Naive thymus-derived CD4-positive, alpha-beta T cell (primary cell): ENCODE results near the gene LEMD3. TPM values are rescaled to one million over a fixed set of nuclear protein-coding genes. Genes with fewer than 3 reads are reported as not detected.

Source experiments
- ATAC-seq: fragments of 150-1000 bp; cut with Tn5 transposase; 2 replicates; pipeline ENCODE4 v1.10.0; 2021; ENCODE audit warnings: mild to moderate bottlenecking, moderate library complexity
- CTCF ChIA-PET: fragments of 350-600 bp; sonication (Branson Sonifier 250); formaldehyde crosslinking; loops from one replicate; lab custom pipeline; 2021; ENCODE audit warnings: antibody characterized with exemption; lab: Charles Lee
- POLR2A ChIA-PET: fragments of 350-600 bp; sonication (Branson Sonifier 250); formaldehyde crosslinking; loops from one replicate; lab custom pipeline; 2021; ENCODE audit warnings: antibody characterized with exemption, inconsistent platforms; lab: Charles Lee
- DNase-seq, 9 donors: peaks; one replicate each; pipeline versions ENCODE4 v3.0.0 to v3.0.0-alpha.2; 2020 to 2022; ENCODE audit warnings: mixed read lengths in 1 of 9
- H3K27ac ChIP-seq: one replicate; pipeline ENCODE4 v1.7.0; 2013; ENCODE audit warnings: mild to moderate bottlenecking, low read depth, low read length, moderate library complexity
- H3K27me3 ChIP-seq, 2 donors: one replicate each; pipeline ENCODE4 v1.7.0; 2013; ENCODE audit warnings: low read length in 2 of 2, mild to moderate bottlenecking in 2 of 2, moderate library complexity in 2 of 2; ENCODE audit not compliant: control insufficient read depth in 2 of 2, insufficient read depth in 2 of 2
- H3K36me3 ChIP-seq, 3 experiments: 1 replicate in 2 of 3; 2 replicates in 1 of 3; pipeline ENCODE4 v1.7.0; 2013; ENCODE audit warnings: low read length in 3 of 3, mild to moderate bottlenecking in 3 of 3, moderate library complexity in 1 of 3; ENCODE audit not compliant: insufficient read depth in 3 of 3, control insufficient read depth in 2 of 3
- H3K4me1 ChIP-seq, 2 donors: one replicate each; pipeline ENCODE4 v1.7.0; 2013; ENCODE audit warnings: low read length in 2 of 2, mild to moderate bottlenecking in 2 of 2, moderate library complexity in 1 of 2; ENCODE audit not compliant: control insufficient read depth in 2 of 2, insufficient read depth in 2 of 2
- H3K4me3 ChIP-seq: 2 replicates; pipeline ENCODE4 v1.7.0; 2013; ENCODE audit warnings: mild to moderate bottlenecking, low read length
- H3K9me3 ChIP-seq, 3 experiments: 1 replicate in 2 of 3; 2 replicates in 1 of 3; pipeline ENCODE4 v1.7.0; 2013; ENCODE audit warnings: low read length in 3 of 3; ENCODE audit not compliant: control insufficient read depth in 2 of 3
- H3K27ac Mint-ChIP-seq, 9 donors: one replicate each; pipeline ENCODE4 v1.8.0; 2020 to 2022; ENCODE audit warnings: mixed read lengths in 9 of 9, mild to moderate bottlenecking in 8 of 9, moderate library complexity in 5 of 9, inconsistent platforms in 2 of 9
- H3K27me3 Mint-ChIP-seq, 5 donors: one replicate each; pipeline ENCODE4 v1.8.0; 2021 to 2022; ENCODE audit warnings: mixed read lengths in 5 of 5, mild to moderate bottlenecking in 1 of 5
- H3K36me3 Mint-ChIP-seq, 5 donors: one replicate each; pipeline ENCODE4 v1.8.0; 2020 to 2022; ENCODE audit warnings: mixed read lengths in 5 of 5, mild to moderate bottlenecking in 3 of 5, inconsistent platforms in 1 of 5
- H3K4me1 Mint-ChIP-seq, 7 donors: one replicate each; pipeline ENCODE4 v1.8.0; 2020 to 2022; ENCODE audit warnings: mixed read lengths in 7 of 7, mild to moderate bottlenecking in 3 of 7, inconsistent platforms in 1 of 7
- H3K4me3 Mint-ChIP-seq, 10 donors: one replicate each; pipeline ENCODE4 v1.8.0; 2020 to 2022; ENCODE audit warnings: mild to moderate bottlenecking in 10 of 10, mixed read lengths in 10 of 10, moderate library complexity in 6 of 10, inconsistent platforms in 2 of 10
- H3K9me3 Mint-ChIP-seq, 11 donors: one replicate each; pipeline ENCODE4 v1.8.0; 2020 to 2022; ENCODE audit warnings: mixed read lengths in 11 of 11, mild to moderate bottlenecking in 4 of 11, inconsistent platforms in 1 of 11, moderate library complexity in 1 of 11
- intact Hi-C, 2 donors: fragments of 100-400 bp; cut with micrococcal nuclease; formaldehyde crosslinking; loops; one replicate each; pipeline ENCODE4 v1.15.1; 2023
- polyA plus RNA-seq, 2 donors: library from polyadenylated mRNA; unstranded; fragments of 300-500 nt; fragmentation: Illumina TruSeq; gene quantifications; one replicate each; pipeline ENCODE4 v1.2.3, GENCODE V29; 2021
- total RNA-seq, 6 experiments: library from RNA in 5 of 6; stranded (reverse) in 5 of 6; gene quantifications; 1 replicate in 5 of 6; 2 replicates in 1 of 6; pipeline ENCODE4 v1.2.3 and lab custom pipeline; 2021 to 2026

LEMD3 gene
- total and polyA plus RNA-seq, 7 experiments from 2014 or later: 33.3 to 60.1 (median 52.2) TPM

GRCh38 chr12:65164244-65164643 is 5.1 kb upstream of the LEMD3 start:
- no peaks in the 10 kb centered on the region for H3K36me3 ChIP-seq
- H3K27ac ChIP-seq: no peak overlapping the region
- H3K9me3 ChIP-seq: no peaks in the 10 kb centered on the region
- Mint-ChIP-seq H3K36me3 (peaks cover 0 to 6% (median 0%) of the 10 kb centered on the region in 5 donors), H3K4me1 (peaks cover 0 to 12% (median 2%) of the 10 kb centered on the region in 7 donors), H3K9me3 (no peaks in the 10 kb centered on the region), H3K27me3 (peaks cover 16 to 48% (median 30%) of the 10 kb centered on the region in 5 donors), H3K27ac (no peak overlapping the region), H3K4me3 (no peak overlapping the region)
- no peaks in the 10 kb centered on the region for H3K27me3 ChIP-seq
- DNase-seq: no peak
- H3K4me3 ChIP-seq: no peak overlapping the region
- peaks cover 3 to 4% of the 10 kb centered on the region in 2 donors for H3K4me1 ChIP-seq
- ChIA-PET CTCF (no interaction called here), POLR2A (interaction anchor here (0.6 kb wide), 1 partner anchor 67 kb away, joined by 4 read pairs; no protein-coding TSS in a partner anchor)
- intact Hi-C loops: loop anchor here in 1 of 2 donors (10.0 kb wide), 3 partner anchors 939 to 1389 kb away; partner anchors contain the start of genes KICS2, LLPH and RXYLT1
- ATAC-seq: no peak

GRCh38 chr12:65164774-65165173 is 4.6 kb upstream of the LEMD3 start:
- Mint-ChIP-seq H3K36me3 (peaks cover 0 to 6% (median 0%) of the 10 kb centered on the region in 5 donors), H3K9me3 (no peaks in the 10 kb centered on the region), H3K27me3 (peaks cover 14 to 45% (median 30%) of the 10 kb centered on the region in 5 donors), H3K27ac (no peak overlapping the region), H3K4me3 (no peak overlapping the region), H3K4me1 (peaks cover 0 to 14% (median 6%) of the 10 kb centered on the region in 7 donors)
- DNase-seq: no peak
- intact Hi-C loops: loop anchor here in 1 of 2 donors (5.0 to 10.0 kb wide), 5 partner anchors 407 to 1390 kb away; partner anchors contain the start of genes GNS, KICS2, LLPH and RASSF3
- ChIA-PET POLR2A (no interaction called here), CTCF (no interaction called here)
- Histone ChIP-seq H3K4me3 (no peak overlapping the region), H3K4me1 (peaks cover 3 to 4% of the 10 kb centered on the region in 2 donors), H3K36me3 (peaks cover 0 to 3% (median 0%) of the 10 kb centered on the region in 3 experiments), H3K27me3 (no peaks in the 10 kb centered on the region), H3K9me3 (no peaks in the 10 kb centered on the region), H3K27ac (no peak overlapping the region)
- ATAC-seq: no peak

- H3K9me3 ChIP-seq: no peaks in the 10 kb centered on the region
- H3K27ac ChIP-seq: peak overlapping the region; percentile 93
- no peaks in the 10 kb centered on the region for H3K27me3 ChIP-seq
- peaks cover 0 to 19% (median 4%) of the 10 kb centered on the region in 5 donors for H3K36me3 Mint-ChIP-seq
- POLR2A ChIA-PET: interaction anchor here (0.6 to 2.0 kb wide), 18 partner anchors 8 to 1134 kb away, joined by 3 to 10 read pairs (median 4); partner anchors contain the start of genes HELB, KICS2, LLPH and TMBIM4
- intact Hi-C loops: loop anchor here (1.0 to 10.0 kb wide), 18 partner anchors 11 to 1394 kb away; partner anchors contain the start of genes GNS (in 2 of the 2), KICS2 (in 2 of the 2), LLPH (in 2 of the 2) and XPOT (in 2 of the 2)
- H3K4me3 Mint-ChIP-seq: peak overlapping the region in 8 of 10 donors; percentile 92 to 100 (median 99)
- H3K36me3 ChIP-seq: peaks cover 0 to 6% (median 0%) of the 10 kb centered on the region in 3 experiments
- H3K4me1 ChIP-seq: peaks cover 31 to 35% of the 10 kb centered on the region in 2 donors
- H3K27ac Mint-ChIP-seq: peak overlapping the region; percentile 94 to 100 (median 99)
- H3K4me1 Mint-ChIP-seq: peaks cover 10 to 34% (median 23%) of the 10 kb centered on the region in 7 donors
- H3K4me3 ChIP-seq: peak overlapping the region; percentile 84
- DNase-seq (peak in 2 of 9 donors; percentile 22 to 23), ATAC-seq (peak; percentile 1)
- no peaks in the 10 kb centered on the region for H3K9me3 Mint-ChIP-seq
- CTCF ChIA-PET: interaction anchor here (0.7 to 1.3 kb wide), 4 partner anchors 9 to 76 kb away, joined by 3 to 5 read pairs (median 4); no protein-coding TSS in a partner anchor
- H3K27me3 Mint-ChIP-seq: peaks cover 0 to 7% (median 3%) of the 10 kb centered on the region in 5 donors
These were observed 583 bp upstream of the LEMD3 start for GRCh38 chr12:65168681-65169319.

GRCh38 chr12:65170209-65170881 is 962 bp downstream of the LEMD3 start:
- peak overlapping the region in 8 of 10 donors; percentile 88 to 99 (median 94) for H3K4me3 Mint-ChIP-seq
- ChIA-PET POLR2A (interaction anchor here (1.3 to 2.0 kb wide), 4 partner anchors 8 to 41 kb away, joined by 3 to 10 read pairs (median 4); no protein-coding TSS in a partner anchor), CTCF (interaction anchor here (1.2 to 1.3 kb wide), 2 partner anchors 33 to 62 kb away, joined by 3 to 5 read pairs; no protein-coding TSS in a partner anchor)
- H3K4me3 ChIP-seq: peak overlapping the region; percentile 84
- H3K4me1 Mint-ChIP-seq: peaks cover 10 to 35% (median 23%) of the 10 kb centered on the region in 7 donors
- H3K4me1 ChIP-seq: peaks cover 35 to 45% of the 10 kb centered on the region in 2 donors
- peaks cover 0 to 12% (median 0%) of the 10 kb centered on the region in 3 experiments for H3K36me3 ChIP-seq
- no peaks in the 10 kb centered on the region for H3K9me3 Mint-ChIP-seq
- peak overlapping the region; percentile 93 for H3K27ac ChIP-seq
- H3K27me3 ChIP-seq: no peaks in the 10 kb centered on the region
- H3K9me3 ChIP-seq: no peaks in the 10 kb centered on the region
- peaks cover 0 to 19% (median 4%) of the 10 kb centered on the region in 5 donors for H3K36me3 Mint-ChIP-seq
- DNase-seq (peak; percentile 44 to 73 (median 52)), ATAC-seq (peak; percentile 37)
- peaks cover 0 to 5% (median 0%) of the 10 kb centered on the region in 5 donors for H3K27me3 Mint-ChIP-seq
- peak overlapping the region; percentile 82 to 99 (median 93) for H3K27ac Mint-ChIP-seq
- intact Hi-C loops: loop anchor here (2.0 to 10.0 kb wide), 7 partner anchors 22 to 1134 kb away; partner anchors contain the start of genes HELB (in 2 of the 2) and TBK1 (in 1 of the 2)

- Histone ChIP-seq H3K4me1 (peaks cover 41 to 45% of the 10 kb centered on the region in 2 donors), H3K27me3 (no peaks in the 10 kb centered on the region), H3K9me3 (no peaks in the 10 kb centered on the region), H3K27ac (peak overlapping the region; percentile 93), H3K36me3 (peaks cover 0 to 12% (median 0%) of the 10 kb centered on the region in 3 experiments), H3K4me3 (peak overlapping the region; percentile 84)
- intact Hi-C loops: loop anchor here (2.0 to 10.0 kb wide), 7 partner anchors 22 to 1134 kb away; partner anchors contain the start of genes HELB (in 2 of the 2) and TBK1 (in 1 of the 2)
- DNase-seq (peak in 1 of 9 donors; percentile 23), ATAC-seq (no peak)
- POLR2A ChIA-PET: interaction anchor here (0.8 kb wide), 1 partner anchor 22 kb away, joined by 3 read pairs; no protein-coding TSS in a partner anchor
- peaks cover 10 to 35% (median 23%) of the 10 kb centered on the region in 7 donors for H3K4me1 Mint-ChIP-seq
- peaks cover 0 to 19% (median 4%) of the 10 kb centered on the region in 5 donors for H3K36me3 Mint-ChIP-seq
- H3K27me3 Mint-ChIP-seq: peaks cover 0 to 5% (median 0%) of the 10 kb centered on the region in 5 donors
- H3K27ac Mint-ChIP-seq: peak overlapping the region; percentile 82 to 99 (median 93)
- H3K4me3 Mint-ChIP-seq: peak overlapping the region in 8 of 10 donors; percentile 88 to 99 (median 94)
- CTCF ChIA-PET: no interaction called here
- no peaks in the 10 kb centered on the region for H3K9me3 Mint-ChIP-seq
These were observed 1.7 kb downstream of the LEMD3 start for GRCh38 chr12:65171073-65171472.
